ENCODE results near the gene UBASH3A.
A peak's percentile ranks its signal among the peaks of the same experiment; 100 is the strongest.

The UBASH3A gene

DNA sequence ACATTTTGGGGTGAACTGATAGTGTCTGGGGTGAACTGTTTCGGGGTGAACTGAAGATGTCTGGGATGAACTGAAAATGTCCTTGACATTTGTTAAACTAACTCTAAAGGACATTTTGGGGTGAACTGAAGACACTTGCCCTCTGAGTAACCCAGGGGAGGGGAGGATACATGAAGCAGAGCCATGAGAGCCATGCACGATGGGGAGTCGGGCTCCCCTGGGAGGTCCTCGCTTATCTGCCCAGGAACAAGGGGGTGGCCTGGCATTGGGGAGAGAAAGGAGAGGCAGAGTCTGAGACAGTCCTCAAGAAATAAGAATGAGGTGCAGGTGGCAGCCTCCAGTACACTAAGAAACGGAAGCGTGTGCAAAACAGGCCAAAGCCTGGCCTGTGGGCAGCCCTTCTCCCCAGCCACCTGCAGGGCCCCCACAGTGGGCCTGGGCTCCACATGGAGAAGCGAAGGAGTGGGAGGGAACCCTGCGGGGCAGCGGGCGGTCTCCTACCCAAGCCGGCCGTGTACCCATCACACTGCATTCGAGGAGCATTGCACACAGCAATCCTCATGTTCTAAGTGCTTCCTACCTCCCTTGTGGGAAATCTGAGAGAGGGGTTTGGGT, 68.1 kb downstream of the UBASH3A start:
- no peak for TF ChIP-seq OVOL3 (tag by site-specific recombination; IDR thresholded peaks at IDR 0.05)
- TF ChIP-seq, protein P1, sequence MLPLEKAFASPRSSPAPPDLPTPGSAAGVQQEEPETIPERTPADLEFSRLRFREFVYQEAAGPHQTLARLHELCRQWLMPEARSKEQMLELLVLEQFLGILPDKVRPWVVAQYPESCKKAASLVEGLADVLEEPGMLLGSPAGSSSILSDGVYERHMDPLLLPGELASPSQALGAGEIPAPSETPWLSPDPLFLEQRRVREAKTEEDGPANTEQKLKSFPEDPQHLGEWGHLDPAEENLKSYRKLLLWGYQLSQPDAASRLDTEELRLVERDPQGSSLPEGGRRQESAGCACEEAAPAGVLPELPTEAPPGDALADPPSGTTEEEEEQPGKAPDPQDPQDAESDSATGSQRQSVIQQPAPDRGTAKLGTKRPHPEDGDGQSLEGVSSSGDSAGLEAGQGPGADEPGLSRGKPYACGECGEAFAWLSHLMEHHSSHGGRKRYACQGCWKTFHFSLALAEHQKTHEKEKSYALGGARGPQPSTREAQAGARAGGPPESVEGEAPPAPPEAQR (tag by site-specific recombination; IDR thresholded peaks at IDR 0.05), result no peak
- 0 out of 2 replicates have a peak, but pooled peaks have one; percentile 23 for TF ChIP-seq ZFHX2 (tag by site-specific recombination; conservative IDR thresholded peaks at IDR 0.05)
- no peak for TF ChIP-seq ZNF292 (tag by site-specific recombination; IDR thresholded peaks at IDR 0.05; ENCODE audit: borderline replicate concordance, low read depth)
- TF ChIP-seq ZBTB1 (tag by site-specific recombination; IDR thresholded peaks at IDR 0.05), result no peak
- TF ChIP-seq ZNF701 (tag by site-specific recombination; IDR thresholded peaks at IDR 0.05), result no peak
- no peak for TF ChIP-seq KLF16 (tag by site-specific recombination; IDR thresholded peaks at IDR 0.05)
- no peak for TF ChIP-seq ZNF677 (tag by site-specific recombination; IDR thresholded peaks at IDR 0.05)
- TF ChIP-seq EGR2 (tag by site-specific recombination; IDR thresholded peaks at IDR 0.05; ENCODE audit: low read depth), result peak; percentile 60; the same call in 1 of the 2 replicates
- no peak for TF ChIP-seq ZNF544 (tag by site-specific recombination; IDR thresholded peaks at IDR 0.05)
- TF ChIP-seq REPIN1 (tag by site-specific recombination; IDR thresholded peaks at IDR 0.05; ENCODE audit: low read depth), result no peak
- peak; percentile 84 for TF ChIP-seq ZIC2 (tag by site-specific recombination; IDR thresholded peaks at IDR 0.05)
- TF ChIP-seq ZNF561 (tag by site-specific recombination; IDR thresholded peaks at IDR 0.05; ENCODE audit: borderline replicate concordance), result no peak
- Histone ChIP-seq H3K4me3 (ENCODE audit: low read depth, low read length) (no peak overlapping the region), H3K9me3 (ENCODE audit: control insufficient read depth, insufficient read depth, low read depth, low read length) (no peaks in the 10 kb centered on the region), H3K27ac (ENCODE audit: extremely low read depth, low read depth, low read length) (no peak overlapping the region), H3K36me3 (ENCODE audit: control insufficient read depth in 2 of 2, insufficient read depth in 1 of 2, low read length in 2 of 2) (no peaks in the 10 kb centered on the region), H3K4me1 (ENCODE audit: control insufficient read depth, insufficient read depth, low read length) (peaks cover 17% of the 10 kb centered on the region)
- ChIA-PET POLR2A (no interaction called here), CTCF (no interaction called here)

DNA sequence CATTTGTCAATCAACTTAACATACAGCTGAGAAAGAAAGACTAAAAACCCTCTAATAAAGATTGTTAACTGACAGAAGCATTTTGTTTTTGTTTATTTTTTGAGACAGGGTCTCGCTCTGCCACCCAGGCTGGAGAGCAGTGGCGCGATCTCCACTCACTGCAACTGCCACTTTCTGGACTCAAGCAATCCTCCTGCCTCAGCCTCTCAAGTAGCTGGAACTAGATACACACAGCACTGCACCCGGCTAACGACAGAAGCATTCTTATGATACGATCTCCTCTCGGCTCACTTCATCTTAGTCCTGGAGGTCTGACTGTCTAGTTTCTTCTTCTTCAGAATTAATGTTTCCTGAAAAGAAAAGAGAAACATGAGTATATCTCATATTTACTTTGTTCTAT, 68.8 kb downstream of the UBASH3A start:
- Histone ChIP-seq H3K36me3 (ENCODE audit: control insufficient read depth in 2 of 2, insufficient read depth in 1 of 2, low read length in 2 of 2) (no peaks in the 10 kb centered on the region), H3K27ac (ENCODE audit: extremely low read depth, low read depth, low read length) (no peak overlapping the region), H3K9me3 (ENCODE audit: control insufficient read depth, insufficient read depth, low read depth, low read length) (no peaks in the 10 kb centered on the region), H3K4me1 (ENCODE audit: control insufficient read depth, insufficient read depth, low read length) (peaks cover 14% of the 10 kb centered on the region), H3K4me3 (ENCODE audit: low read depth, low read length) (no peak overlapping the region)
- CTCF ChIA-PET, result no interaction called here
- POLR2A ChIA-PET, result no interaction called here
- no peak for TF ChIP-seq IKZF3 (tag by site-specific recombination; IDR thresholded peaks at IDR 0.05)
- TF ChIP-seq, protein P2, sequence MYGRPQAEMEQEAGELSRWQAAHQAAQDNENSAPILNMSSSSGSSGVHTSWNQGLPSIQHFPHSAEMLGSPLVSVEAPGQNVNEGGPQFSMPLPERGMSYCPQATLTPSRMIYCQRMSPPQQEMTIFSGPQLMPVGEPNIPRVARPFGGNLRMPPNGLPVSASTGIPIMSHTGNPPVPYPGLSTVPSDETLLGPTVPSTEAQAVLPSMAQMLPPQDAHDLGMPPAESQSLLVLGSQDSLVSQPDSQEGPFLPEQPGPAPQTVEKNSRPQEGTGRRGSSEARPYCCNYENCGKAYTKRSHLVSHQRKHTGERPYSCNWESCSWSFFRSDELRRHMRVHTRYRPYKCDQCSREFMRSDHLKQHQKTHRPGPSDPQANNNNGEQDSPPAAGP (tag by site-specific recombination; IDR thresholded peaks at IDR 0.05), result no peak
- TF ChIP-seq, protein P3, sequence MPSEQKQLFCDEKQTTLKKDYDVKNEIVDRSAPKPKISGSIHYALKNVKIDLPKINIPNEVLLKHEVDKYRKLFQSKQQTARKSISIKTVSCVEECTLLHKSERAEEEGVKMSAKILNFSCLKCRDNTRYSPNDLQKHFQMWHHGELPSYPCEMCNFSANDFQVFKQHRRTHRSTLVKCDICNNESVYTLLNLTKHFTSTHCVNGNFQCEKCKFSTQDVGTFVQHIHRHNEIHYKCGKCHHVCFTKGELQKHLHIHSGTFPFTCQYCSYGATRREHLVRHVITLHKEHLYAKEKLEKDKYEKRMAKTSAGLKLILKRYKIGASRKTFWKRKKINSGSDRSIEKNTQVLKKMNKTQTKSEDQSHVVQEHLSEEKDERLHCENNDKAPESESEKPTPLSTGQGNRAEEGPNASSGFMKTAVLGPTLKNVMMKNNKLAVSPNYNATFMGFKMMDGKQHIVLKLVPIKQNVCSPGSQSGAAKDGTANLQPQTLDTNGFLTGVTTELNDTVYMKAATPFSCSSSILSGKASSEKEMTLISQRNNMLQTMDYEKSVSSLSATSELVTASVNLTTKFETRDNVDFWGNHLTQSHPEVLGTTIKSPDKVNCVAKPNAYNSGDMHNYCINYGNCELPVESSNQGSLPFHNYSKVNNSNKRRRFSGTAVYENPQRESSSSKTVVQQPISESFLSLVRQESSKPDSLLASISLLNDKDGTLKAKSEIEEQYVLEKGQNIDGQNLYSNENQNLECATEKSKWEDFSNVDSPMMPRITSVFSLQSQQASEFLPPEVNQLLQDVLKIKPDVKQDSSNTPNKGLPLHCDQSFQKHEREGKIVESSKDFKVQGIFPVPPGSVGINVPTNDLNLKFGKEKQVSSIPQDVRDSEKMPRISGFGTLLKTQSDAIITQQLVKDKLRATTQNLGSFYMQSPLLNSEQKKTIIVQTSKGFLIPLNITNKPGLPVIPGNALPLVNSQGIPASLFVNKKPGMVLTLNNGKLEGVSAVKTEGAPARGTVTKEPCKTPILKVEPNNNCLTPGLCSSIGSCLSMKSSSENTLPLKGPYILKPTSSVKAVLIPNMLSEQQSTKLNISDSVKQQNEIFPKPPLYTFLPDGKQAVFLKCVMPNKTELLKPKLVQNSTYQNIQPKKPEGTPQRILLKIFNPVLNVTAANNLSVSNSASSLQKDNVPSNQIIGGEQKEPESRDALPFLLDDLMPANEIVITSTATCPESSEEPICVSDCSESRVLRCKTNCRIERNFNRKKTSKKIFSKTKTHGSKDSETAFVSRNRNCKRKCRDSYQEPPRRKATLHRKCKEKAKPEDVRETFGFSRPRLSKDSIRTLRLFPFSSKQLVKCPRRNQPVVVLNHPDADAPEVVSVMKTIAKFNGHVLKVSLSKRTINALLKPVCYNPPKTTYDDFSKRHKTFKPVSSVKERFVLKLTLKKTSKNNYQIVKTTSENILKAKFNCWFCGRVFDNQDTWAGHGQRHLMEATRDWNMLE (tag by site-specific recombination; conservative IDR thresholded peaks at IDR 0.05; ENCODE audit: low read depth), result no peak
- TF ChIP-seq, protein P4, sequence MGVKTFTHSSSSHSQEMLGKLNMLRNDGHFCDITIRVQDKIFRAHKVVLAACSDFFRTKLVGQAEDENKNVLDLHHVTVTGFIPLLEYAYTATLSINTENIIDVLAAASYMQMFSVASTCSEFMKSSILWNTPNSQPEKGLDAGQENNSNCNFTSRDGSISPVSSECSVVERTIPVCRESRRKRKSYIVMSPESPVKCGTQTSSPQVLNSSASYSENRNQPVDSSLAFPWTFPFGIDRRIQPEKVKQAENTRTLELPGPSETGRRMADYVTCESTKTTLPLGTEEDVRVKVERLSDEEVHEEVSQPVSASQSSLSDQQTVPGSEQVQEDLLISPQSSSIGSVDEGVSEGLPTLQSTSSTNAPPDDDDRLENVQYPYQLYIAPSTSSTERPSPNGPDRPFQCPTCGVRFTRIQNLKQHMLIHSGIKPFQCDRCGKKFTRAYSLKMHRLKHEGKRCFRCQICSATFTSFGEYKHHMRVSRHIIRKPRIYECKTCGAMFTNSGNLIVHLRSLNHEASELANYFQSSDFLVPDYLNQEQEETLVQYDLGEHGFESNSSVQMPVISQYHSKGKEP (tag by site-specific recombination; IDR thresholded peaks at IDR 0.05), result no peak
- TF ChIP-seq ZNF558 (tag by site-specific recombination; IDR thresholded peaks at IDR 0.05), result no peak
- TF ChIP-seq ZBTB48 (tag by site-specific recombination; IDR thresholded peaks at IDR 0.05), result no peak
- TF ChIP-seq, protein P5, sequence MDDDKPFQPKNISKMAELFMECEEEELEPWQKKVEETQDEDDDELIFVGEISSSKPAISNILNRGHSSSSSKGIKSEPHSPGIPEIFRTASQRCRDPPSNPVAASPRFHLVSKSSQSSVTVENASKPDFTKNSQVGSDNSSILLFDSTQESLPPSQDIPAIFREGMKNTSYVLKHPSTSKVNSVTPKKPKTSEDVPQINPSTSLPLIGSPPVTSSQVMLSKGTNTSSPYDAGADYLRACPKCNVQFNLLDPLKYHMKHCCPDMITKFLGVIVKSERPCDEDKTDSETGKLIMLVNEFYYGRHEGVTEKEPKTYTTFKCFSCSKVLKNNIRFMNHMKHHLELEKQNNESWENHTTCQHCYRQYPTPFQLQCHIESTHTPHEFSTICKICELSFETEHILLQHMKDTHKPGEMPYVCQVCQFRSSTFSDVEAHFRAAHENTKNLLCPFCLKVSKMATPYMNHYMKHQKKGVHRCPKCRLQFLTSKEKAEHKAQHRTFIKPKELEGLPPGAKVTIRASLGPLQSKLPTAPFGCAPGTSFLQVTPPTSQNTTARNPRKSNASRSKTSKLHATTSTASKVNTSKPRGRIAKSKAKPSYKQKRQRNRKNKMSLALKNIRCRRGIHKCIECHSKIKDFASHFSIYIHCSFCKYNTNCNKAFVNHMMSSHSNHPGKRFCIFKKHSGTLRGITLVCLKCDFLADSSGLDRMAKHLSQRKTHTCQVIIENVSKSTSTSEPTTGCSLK (tag by site-specific recombination; IDR thresholded peaks at IDR 0.05), result no peak
- TF ChIP-seq, protein P6, sequence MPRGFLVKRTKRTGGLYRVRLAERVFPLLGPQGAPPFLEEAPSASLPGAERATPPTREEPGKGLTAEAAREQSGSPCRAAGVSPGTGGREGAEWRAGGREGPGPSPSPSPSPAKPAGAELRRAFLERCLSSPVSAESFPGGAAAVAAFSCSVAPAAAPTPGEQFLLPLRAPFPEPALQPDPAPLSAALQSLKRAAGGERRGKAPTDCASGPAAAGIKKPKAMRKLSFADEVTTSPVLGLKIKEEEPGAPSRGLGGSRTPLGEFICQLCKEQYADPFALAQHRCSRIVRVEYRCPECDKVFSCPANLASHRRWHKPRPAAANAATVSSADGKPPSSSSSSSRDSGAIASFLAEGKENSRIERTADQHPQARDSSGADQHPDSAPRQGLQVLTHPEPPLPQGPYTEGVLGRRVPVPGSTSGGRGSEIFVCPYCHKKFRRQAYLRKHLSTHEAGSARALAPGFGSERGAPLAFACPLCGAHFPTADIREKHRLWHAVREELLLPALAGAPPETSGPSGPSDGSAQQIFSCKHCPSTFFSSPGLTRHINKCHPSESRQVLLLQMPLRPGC (tag by site-specific recombination; IDR thresholded peaks at IDR 0.05), result no peak
- TF ChIP-seq ZNF837 (tag by site-specific recombination; IDR thresholded peaks at IDR 0.05), result no peak
- no peak for TF ChIP-seq ZFHX2 (tag by site-specific recombination; conservative IDR thresholded peaks at IDR 0.05)
